GM04503 (cell line): ENCODE measurements around the gene MTA3.

Source experiments
- DNase-seq: peaks from one replicate; pipeline ENCODE4 v3.0.0-alpha.2; 2012; ENCODE audit warnings: low read depth

The MTA3 gene

GRCh38 chr2:42736598-42737322, 168.3 kb downstream of the MTA3 start:
- DNase-seq = no peak

GRCh38 chr2:42741140-42741539, 172.7 kb downstream of the MTA3 start:
- DNase-seq = no peak

DNA sequence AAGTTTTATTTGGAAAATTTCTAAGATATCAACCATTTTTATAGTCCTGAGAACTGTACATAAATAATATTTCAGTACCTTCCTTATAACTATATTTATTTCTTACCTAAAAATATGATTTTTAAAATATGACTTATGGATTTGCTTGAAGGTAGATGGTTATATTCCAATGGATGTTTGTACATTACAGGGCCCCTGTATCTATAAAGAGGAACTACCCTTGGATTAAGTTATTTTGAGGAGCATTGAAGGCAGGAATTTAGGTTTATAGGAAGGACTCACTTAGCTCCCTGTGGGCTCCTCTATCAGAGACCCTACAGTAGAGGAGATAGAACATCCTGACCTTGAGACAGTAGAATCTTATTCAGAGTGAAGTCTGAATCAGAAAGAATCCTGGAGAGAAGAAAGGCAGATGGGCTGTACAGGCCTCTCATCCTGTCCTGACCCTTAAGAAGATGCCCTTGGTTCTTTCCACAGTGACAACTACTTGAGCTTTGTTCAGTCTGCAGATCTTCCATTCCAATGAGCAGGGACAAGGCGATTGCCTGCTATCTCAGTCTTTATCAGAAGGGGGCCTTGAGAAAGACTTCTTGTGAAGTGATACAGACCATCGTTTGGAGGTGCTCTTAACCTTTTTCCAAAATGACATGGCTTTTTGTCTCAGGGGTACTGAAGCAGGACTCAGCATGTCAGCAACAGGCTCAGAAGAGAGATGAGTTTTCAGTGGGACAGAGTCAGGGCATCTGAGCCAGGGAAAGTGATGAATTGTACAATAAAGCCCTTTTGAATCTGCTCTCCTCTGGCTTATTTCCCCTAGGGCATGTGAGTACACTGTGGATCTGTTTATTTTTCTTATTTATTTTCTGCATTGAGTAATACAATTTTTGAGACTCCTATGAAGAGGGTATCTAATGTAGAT, 174.6 kb downstream of the MTA3 start:
- DNase-seq = no peak

GRCh38 chr2:42743659-42743990, 175.2 kb downstream of the MTA3 start:
- no peak for DNase-seq

DNA sequence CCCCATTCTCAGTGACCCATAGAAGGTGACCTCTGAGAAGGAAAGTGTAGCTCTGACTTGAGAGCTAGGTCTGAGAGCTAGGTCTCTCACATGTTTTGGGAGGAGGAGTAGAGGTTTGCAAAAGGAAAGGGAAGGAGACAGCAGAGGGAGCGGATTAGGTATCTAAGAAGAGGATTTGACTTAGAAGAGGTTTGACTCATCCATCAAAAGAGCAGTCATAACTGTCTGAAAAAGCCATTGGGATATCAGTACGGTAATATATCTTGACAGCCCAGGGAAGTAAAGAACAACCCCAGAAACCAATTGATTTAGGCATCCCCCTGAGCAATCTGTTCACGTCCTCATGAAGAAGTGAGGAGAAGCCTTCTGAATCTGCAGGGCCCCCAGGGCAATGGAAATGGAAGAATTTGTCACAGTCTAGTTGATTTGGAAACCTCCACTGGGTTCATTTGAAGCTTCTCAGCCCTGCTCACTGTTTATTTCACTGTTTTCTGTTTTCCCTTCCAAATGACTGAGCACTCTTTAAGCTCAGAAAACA, 176.2 kb downstream of the MTA3 start:
- no peak for DNase-seq

- no peak for DNase-seq
Observed at GRCh38 chr2:42747422-42747821, 179.0 kb downstream of the MTA3 start.

GRCh38 chr2:42748840-42749239, 180.4 kb downstream of the MTA3 start:
- DNase-seq = no peak

- no peak for DNase-seq
Observed at GRCh38 chr2:42752314-42752713, 183.9 kb downstream of the MTA3 start.

DNA sequence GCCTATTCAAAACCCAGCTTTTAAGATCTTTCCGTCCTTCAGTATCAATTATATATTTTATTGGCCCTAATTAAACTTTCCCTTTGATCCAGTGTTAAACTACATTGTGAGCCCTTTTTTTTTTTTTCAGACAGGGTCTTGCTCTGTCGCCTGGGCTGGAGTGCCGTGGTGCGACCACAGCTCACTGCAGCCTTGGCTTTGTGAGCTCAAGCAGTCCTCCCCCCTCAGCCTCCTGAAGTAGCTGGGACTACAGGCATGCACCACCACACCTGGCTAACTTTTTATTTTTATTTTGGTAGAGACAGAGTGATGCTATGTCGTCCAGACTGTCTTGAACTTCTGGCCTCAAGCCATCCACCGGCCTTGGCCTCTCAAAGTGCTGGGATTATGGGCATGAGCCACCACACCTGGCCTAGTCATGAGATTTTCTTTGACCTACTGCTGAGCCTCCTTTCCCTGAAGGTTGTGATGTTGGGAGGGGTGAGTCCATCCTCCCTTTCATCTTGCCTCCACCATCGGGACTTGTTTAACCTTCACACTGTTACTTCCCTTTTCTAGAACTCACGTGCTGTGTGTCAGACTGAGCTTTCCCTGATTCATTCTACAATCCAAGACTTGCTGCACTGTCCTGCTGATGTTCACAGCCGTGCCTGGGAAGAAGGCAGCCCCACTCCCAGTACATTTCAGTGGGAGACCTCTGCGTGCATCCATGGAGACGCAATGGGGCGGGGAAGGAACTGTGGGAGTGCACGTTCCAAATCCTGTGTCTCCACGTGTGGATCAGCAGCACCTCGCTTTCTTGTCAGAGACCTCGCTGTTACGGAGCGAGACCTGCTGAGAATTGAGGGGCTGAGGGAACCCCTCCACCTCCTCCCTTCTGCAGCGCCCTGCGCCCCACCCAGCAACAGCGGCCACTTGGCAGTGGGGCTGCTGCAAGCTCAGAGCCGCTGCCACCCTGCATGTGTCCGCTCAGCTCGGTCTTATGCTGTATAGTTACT, 184.7 kb downstream of the MTA3 start:
- no peak for DNase-seq

GRCh38 chr2:42754021-42754775, 185.8 kb downstream of the MTA3 start:
- DNase-seq = no peak

DNA sequence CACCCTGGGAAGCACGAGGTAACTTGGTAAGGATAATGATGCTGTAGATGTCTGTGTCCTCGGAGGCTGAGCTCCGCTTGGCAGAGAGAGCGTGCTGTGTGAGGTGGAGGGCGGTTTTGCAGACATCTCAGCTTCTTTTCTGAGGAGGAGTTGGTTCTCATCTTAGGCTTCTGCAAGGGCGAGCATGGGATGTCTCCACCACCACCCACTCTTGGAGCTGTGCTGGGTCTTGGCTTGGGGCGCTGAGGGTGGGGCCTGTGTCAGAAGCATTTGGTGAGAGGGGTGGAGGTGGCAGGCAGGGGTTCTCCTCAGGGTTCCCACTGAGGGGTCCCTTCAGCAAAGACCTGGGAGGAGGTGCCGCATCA, 186.3 kb downstream of the MTA3 start:
- DNase-seq = no peak

DNA sequence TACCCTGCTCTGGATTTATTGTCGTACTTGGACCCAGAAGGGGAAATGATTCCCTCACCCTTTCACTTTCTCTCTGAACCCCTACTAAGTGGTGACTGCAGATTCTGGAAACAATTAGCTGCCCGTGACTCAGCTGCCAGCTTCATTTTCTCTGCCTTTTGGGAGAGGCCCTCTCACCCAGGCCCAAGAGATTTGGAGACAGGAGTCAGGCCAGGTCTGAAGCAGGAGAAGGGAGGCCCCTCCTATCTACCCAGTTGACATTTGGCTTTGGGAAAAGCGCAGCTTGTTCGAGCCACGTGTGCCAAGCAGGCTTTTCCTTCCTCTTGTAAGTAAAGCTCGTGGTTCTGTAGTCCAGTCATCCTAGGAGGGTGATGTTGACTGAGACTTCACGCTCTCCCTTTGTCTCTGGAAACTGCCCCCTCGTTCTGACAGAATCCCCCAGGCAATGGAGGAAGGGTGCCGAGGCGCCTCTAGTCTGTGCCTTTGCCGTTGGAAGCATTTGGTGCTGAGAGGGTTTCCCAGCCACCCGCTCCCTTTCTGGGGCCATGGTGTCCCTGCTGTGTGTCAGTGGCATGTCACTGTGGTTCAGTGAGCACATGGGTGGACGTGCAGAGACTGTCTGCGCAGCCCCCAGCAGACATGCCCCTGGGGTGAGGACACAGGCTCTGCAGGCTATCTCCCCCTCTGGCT, 186.9 kb downstream of the MTA3 start:
- peak; percentile 23 for DNase-seq

- DNase-seq = no peak
Observed at GRCh38 chr2:42756150-42756775, 187.8 kb downstream of the MTA3 start.

GRCh38 chr2:42756966-42757513, 188.6 kb downstream of the MTA3 start:
- no peak for DNase-seq

- no peak for DNase-seq
Observed at GRCh38 chr2:42757981-42758740, 189.7 kb downstream of the MTA3 start.

GRCh38 chr2:42758751-42759150, 190.3 kb downstream of the MTA3 start:
- DNase-seq = no peak

DNA sequence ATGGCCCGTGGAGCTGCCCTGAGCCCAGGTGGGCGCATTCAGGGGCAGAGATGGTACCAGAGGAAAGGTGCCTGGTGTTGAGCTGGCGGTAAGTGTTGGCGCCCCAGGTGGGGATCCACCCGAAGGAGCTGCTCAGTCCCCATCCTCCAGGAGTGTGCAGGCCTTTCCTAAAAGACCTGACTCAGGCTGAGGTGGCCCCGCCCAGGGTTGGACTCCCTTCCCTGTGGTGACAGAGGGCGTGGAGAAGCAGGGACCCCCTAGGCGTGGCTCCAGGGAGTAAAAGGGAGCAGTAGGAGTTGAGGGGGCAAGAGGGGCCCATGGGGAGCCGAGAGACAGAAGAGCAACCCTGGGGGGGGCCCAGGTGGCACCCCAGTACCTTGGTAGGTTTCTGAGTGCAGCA, 193.1 kb downstream of the MTA3 start:
- no peak for DNase-seq

- DNase-seq = no peak
Observed at GRCh38 chr2:42762155-42762554, 193.7 kb downstream of the MTA3 start.
